Glutamatergic neuron (in vitro differentiated cells): ENCODE data around the gene SPATA20. TPM values are rescaled to one million over a fixed set of nuclear protein-coding genes. Genes with fewer than 3 reads are reported as not detected.
A peak's percentile ranks its signal among the peaks of the same experiment; 100 is the strongest.

Source experiments
- DNase-seq: peaks from one replicate; pipeline ENCODE4 v3.0.0; 2022
- H3K27ac Mint-ChIP-seq: one replicate; pipeline ENCODE4 v1.8.0; 2020; ENCODE audit warnings: mild to moderate bottlenecking, mixed read lengths, inconsistent platforms; ENCODE audit not compliant: unreplicated experiment
- H3K27me3 Mint-ChIP-seq: one replicate; pipeline ENCODE4 v1.8.0; 2020; ENCODE audit warnings: mild to moderate bottlenecking, moderate library complexity, mixed read lengths, inconsistent platforms; ENCODE audit not compliant: unreplicated experiment
- H3K36me3 Mint-ChIP-seq: one replicate; pipeline ENCODE4 v1.8.0; 2020; ENCODE audit warnings: mild to moderate bottlenecking, mixed read lengths, inconsistent platforms; ENCODE audit not compliant: unreplicated experiment
- H3K4me1 Mint-ChIP-seq: one replicate; pipeline ENCODE4 v1.8.0; 2020; ENCODE audit warnings: mild to moderate bottlenecking, low read depth, mixed read lengths, inconsistent platforms; ENCODE audit not compliant: unreplicated experiment
- H3K4me3 Mint-ChIP-seq: one replicate; pipeline ENCODE4 v1.8.0; 2020; ENCODE audit warnings: mild to moderate bottlenecking, mixed read lengths, inconsistent platforms; ENCODE audit not compliant: unreplicated experiment
- H3K9me3 Mint-ChIP-seq: one replicate; pipeline ENCODE4 v1.8.0; 2020; ENCODE audit warnings: mild to moderate bottlenecking, moderate library complexity, mixed read lengths, inconsistent platforms; ENCODE audit not compliant: unreplicated experiment
- total RNA-seq: library from RNA; stranded (reverse); fragmentation: NEBNext Ultra II Directional; extraction: Animal tissue kit (Norgen Biotek cat#: 25700); gene quantifications from one replicate; pipeline ENCODE4 v1.2.1, GENCODE V29; 2021; ENCODE audit not compliant: unreplicated experiment
- TF ChIP-seq, protein P1 (sequence below): fragments of 200-600 bp; sonication (generic); IDR thresholded peaks from one replicate; pipeline ENCODE4 v1.5.0; 2021; ENCODE audit not compliant: partially characterized antibody, unreplicated experiment

SPATA20 gene
- total RNA-seq, 1 donor from 2014 or later: 14.0 TPM

DNA sequence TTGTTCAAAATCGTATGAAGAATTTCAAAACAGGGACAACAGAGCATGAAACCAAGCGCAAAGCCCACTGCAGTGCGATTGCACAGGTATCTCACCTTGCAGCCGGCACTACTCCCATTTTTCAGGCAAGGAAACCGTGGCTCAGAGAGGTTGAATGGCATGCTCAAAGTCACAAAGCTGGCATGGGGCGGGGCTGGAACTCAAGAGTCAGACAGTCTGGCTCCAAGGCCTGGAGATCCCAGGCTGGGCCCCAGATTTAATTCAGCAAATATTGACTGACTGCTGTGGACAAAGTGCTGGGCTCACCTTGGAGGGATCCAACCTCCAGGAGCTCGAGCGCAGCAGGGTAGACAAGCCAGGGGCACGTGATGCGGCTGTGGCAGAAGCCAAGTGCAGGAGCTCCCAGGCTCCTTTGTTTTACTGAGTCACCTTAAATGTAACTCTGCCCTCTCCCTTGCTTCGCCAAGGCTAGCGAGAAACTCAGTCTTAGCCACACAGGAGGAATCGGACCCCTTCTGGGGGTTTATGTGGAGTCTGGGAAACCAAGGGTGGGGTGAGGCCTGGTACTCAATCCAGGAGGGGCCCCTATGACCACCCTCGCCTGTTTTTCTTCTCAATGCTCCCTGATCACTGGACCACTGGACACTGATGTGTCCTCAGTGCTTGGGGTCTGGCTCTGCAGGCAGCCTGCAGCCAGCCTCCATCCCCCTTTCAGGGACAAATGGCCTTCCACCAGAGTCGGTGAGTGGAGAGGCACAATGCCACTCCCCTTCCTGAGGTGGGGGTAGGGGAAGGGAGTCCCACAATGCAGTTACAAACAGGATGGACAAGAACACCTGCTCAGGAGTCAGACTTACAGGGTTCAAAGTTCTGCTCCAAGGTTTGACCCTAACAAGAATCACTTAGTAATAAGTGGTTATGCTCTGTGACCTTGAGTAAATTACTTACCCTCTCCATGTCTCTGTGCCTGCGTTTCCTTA lies 3.9 kb upstream of the SPATA20 start:
- H3K4me1 Mint-ChIP-seq: peaks cover 16% of the 10 kb centered on the region
- peak overlapping the region; percentile 86 for H3K27ac Mint-ChIP-seq
- no peaks in the 10 kb centered on the region for H3K36me3 Mint-ChIP-seq
- TF ChIP-seq, protein P1, sequence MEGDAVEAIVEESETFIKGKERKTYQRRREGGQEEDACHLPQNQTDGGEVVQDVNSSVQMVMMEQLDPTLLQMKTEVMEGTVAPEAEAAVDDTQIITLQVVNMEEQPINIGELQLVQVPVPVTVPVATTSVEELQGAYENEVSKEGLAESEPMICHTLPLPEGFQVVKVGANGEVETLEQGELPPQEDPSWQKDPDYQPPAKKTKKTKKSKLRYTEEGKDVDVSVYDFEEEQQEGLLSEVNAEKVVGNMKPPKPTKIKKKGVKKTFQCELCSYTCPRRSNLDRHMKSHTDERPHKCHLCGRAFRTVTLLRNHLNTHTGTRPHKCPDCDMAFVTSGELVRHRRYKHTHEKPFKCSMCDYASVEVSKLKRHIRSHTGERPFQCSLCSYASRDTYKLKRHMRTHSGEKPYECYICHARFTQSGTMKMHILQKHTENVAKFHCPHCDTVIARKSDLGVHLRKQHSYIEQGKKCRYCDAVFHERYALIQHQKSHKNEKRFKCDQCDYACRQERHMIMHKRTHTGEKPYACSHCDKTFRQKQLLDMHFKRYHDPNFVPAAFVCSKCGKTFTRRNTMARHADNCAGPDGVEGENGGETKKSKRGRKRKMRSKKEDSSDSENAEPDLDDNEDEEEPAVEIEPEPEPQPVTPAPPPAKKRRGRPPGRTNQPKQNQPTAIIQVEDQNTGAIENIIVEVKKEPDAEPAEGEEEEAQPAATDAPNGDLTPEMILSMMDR: no peak
- peak overlapping the region; percentile 89 for H3K4me3 Mint-ChIP-seq
- no peak for DNase-seq
- H3K9me3 Mint-ChIP-seq: peaks cover 8% of the 10 kb centered on the region
- peaks cover 20% of the 10 kb centered on the region for H3K27me3 Mint-ChIP-seq

GRCh38 chr17:50544516-50544915 lies 2.5 kb upstream of the SPATA20 start:
- no peak for DNase-seq
- no peaks in the 10 kb centered on the region for H3K36me3 Mint-ChIP-seq
- peaks cover 18% of the 10 kb centered on the region for H3K27me3 Mint-ChIP-seq
- H3K4me1 Mint-ChIP-seq: peaks cover 10% of the 10 kb centered on the region
- no peak overlapping the region for H3K4me3 Mint-ChIP-seq
- no peak overlapping the region for H3K27ac Mint-ChIP-seq
- TF ChIP-seq, protein P1: no peak
- peaks cover 6% of the 10 kb centered on the region for H3K9me3 Mint-ChIP-seq

DNA sequence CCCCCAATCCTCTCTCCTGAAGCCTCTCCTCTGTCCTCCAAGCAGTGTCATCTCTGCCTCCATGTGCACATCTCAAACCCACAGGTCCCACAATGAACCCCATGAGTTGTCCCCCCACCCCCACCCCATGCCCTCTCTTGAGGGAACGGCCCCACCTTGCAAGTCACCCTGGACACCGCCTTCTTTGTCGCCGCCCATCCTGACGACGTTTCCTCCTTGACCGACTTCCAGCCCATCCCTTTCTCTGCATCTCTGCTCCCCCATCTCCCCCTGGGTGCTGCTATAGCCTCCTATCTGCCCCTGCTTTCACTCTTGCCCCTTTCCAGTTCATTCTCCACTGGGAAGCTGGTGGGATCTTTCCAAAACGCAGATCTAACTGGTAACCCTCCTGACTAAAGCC lies 1.7 kb upstream of the SPATA20 start:
- no peak for DNase-seq
- Mint-ChIP-seq H3K36me3 (no peaks in the 10 kb centered on the region), H3K4me1 (peaks cover 7% of the 10 kb centered on the region), H3K9me3 (peaks cover 4% of the 10 kb centered on the region), H3K27ac (no peak overlapping the region), H3K27me3 (peaks cover 16% of the 10 kb centered on the region), H3K4me3 (no peak overlapping the region)
- TF ChIP-seq, protein P1: no peak

- Mint-ChIP-seq H3K27ac (peak overlapping the region; percentile 49), H3K9me3 (peaks cover 7% of the 10 kb centered on the region), H3K4me1 (peaks cover 4% of the 10 kb centered on the region), H3K4me3 (peak overlapping the region; percentile 20), H3K27me3 (peaks cover 16% of the 10 kb centered on the region), H3K36me3 (no peaks in the 10 kb centered on the region)
- TF ChIP-seq, protein P1: no peak
- no peak for DNase-seq
Observed at GRCh38 chr17:50546701-50547034, 306 bp upstream of the SPATA20 start.

DNA sequence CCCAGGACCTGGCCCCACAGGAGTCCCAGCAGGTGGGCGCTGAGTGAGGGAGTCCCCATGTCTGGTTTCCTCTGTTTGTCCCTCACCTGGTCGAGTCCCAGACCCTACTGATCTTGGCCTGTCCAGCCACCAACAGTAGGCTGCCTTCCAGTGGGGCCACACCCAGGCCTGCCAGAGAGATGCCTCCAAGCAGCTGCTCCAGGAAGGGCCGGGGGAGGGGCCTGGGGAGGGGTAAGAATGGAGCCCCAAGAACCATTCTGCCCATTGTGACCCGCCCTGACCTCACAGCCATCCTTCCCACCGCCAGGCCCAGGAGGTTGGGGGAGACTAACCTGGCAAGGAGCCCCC lies 736 bp downstream of the SPATA20 start:
- Mint-ChIP-seq H3K4me1 (peaks cover under 1% of the 10 kb centered on the region), H3K4me3 (peak overlapping the region; percentile 69), H3K36me3 (no peaks in the 10 kb centered on the region), H3K27ac (no peak overlapping the region), H3K9me3 (peaks cover 7% of the 10 kb centered on the region), H3K27me3 (peaks cover 14% of the 10 kb centered on the region)
- no peak for DNase-seq
- TF ChIP-seq, protein P1: no peak
